ENCODE results near the gene FHIT.

- TF ChIP-seq CTCF (IDR thresholded peaks at IDR 0.05; ENCODE audit: insufficient read depth, low read length, poor library complexity, severe bottlenecking) (no peak), EZH2phosphoT487 (conservative IDR thresholded peaks at IDR 0.05; ENCODE audit: low read length) (no peak)
These were observed 617.6 kb downstream of the FHIT start for GRCh38 chr3:60633644-60634043.
